Measurements from ENCODE around the gene B3GAT3. TPM values are rescaled to one million over a fixed set of nuclear protein-coding genes. Genes with fewer than 3 reads are reported as not detected.

The B3GAT3 gene
- total and polyA plus RNA-seq, 2 of the 8 experiments (the other 6 are each of a cell fraction or from before 2014, with no cell fraction given) = 28.0 to 39.0 TPM

GRCh38 chr11:62601372-62602140 is 20.2 kb downstream of the B3GAT3 start, which contains the start of gene MTA2 (continued):
- no peak for TF ChIP-seq CHD7 (IDR thresholded peaks at IDR 0.05; ENCODE audit: insufficient replicate concordance, low read length)
- peak; percentile 38; the same call in 1 of the 2 replicates for TF ChIP-seq TAF1 (IDR thresholded peaks at IDR 0.05; ENCODE audit: low read depth, low read length)
- TF ChIP-seq HDAC6 (IDR thresholded peaks at IDR 0.05; ENCODE audit: low read depth, low read length) = no peak
- no peak for TF ChIP-seq ZNF274 (IDR thresholded peaks at IDR 0.05; ENCODE audit: borderline replicate concordance, extremely low read depth, low read length)
- no peak for TF ChIP-seq SIX5 (IDR thresholded peaks at IDR 0.05; ENCODE audit: low read depth, low read length)
- TF ChIP-seq SP4 (IDR thresholded peaks at IDR 0.05; ENCODE audit: low read length) = no peak
- TF ChIP-seq KDM4A (IDR thresholded peaks at IDR 0.05; ENCODE audit: low read depth, low read length, severe bottlenecking) = peak; percentile 41
- TF ChIP-seq JUN (IDR thresholded peaks at IDR 0.05; ENCODE audit: low read depth, low read length) = no peak
- no peak for TF ChIP-seq CTBP2 (IDR thresholded peaks at IDR 0.05; ENCODE audit: borderline replicate concordance, insufficient read depth, insufficient read length, low read length)
- TF ChIP-seq KDM5A (IDR thresholded peaks at IDR 0.05; ENCODE audit: low read length) = no peak
- TF ChIP-seq MAFK (IDR thresholded peaks at IDR 0.05; ENCODE audit: low read depth, low read length) = no peak

Data from H1 (cell line).